ENCODE results near the gene C2orf78. TPM values are rescaled to one million over a fixed set of nuclear protein-coding genes. Genes with fewer than 3 reads are reported as not detected.

Gene C2orf78
- total and polyA plus RNA-seq, 9 of the 15 experiments (the other 6 are each of a cell fraction or from before 2014, with no cell fraction given): 0.04 to 0.28 (median 0.20) TPM

- TF ChIP-seq, protein P1, sequence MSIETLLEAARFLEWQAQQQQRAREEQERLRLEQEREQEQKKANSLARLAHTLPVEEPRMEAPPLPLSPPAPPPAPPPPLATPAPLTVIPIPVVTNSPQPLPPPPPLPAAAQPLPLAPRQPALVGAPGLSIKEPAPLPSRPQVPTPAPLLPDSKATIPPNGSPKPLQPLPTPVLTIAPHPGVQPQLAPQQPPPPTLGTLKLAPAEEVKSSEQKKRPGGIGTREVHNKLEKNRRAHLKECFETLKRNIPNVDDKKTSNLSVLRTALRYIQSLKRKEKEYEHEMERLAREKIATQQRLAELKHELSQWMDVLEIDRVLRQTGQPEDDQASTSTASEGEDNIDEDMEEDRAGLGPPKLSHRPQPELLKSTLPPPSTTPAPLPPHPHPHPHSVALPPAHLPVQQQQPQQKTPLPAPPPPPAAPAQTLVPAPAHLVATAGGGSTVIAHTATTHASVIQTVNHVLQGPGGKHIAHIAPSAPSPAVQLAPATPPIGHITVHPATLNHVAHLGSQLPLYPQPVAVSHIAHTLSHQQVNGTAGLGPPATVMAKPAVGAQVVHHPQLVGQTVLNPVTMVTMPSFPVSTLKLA (conservative IDR thresholded peaks at IDR 0.05): peak; percentile 44 to 81; a peak in 2 of 4 replicates
- TF ChIP-seq ZBTB40 (IDR thresholded peaks at IDR 0.05) (peak; percentile 94), ZBTB40 (CRISPR knock-in tag; IDR thresholded peaks at IDR 0.05) (no peak), ZNF444 (CRISPR knock-in tag; IDR thresholded peaks at IDR 0.05) (no peak), TBL1XR1 (IDR thresholded peaks at IDR 0.05; ENCODE audit: low read length in 2 of 2) (no peak), KDM2B (CRISPR knock-in tag; IDR thresholded peaks at IDR 0.05) (no peak), TCF3 (CRISPR knock-in tag; IDR thresholded peaks at IDR 0.05) (0 out of 2 replicates have a peak, but pooled peaks have one; percentile 12), CEBPG (CRISPR knock-in tag; IDR thresholded peaks at IDR 0.05) (no peak), CEBPG (tag; conservative IDR thresholded peaks at IDR 0.05 in 1 of 2, IDR thresholded peaks at IDR 0.05 in 1 of 2) (peak; percentile 14 to 43; a peak in 1 of 4 replicates), ZNF668 (CRISPR knock-in tag; IDR thresholded peaks at IDR 0.05) (no peak), SAP30 (IDR thresholded peaks at IDR 0.05; ENCODE audit: borderline replicate concordance, insufficient read depth, low read depth, low read length, poor library complexity, severe bottlenecking) (peak; percentile 81), STAG1 (CRISPR knock-in tag; IDR thresholded peaks at IDR 0.05; ENCODE audit: borderline replicate concordance) (no peak), BACH1 (tag; IDR thresholded peaks at IDR 0.05) (peak; percentile 12; the same call in 1 of the 2 replicates), ZNF217 (CRISPR knock-in tag; IDR thresholded peaks at IDR 0.05) (no peak)
Measured at GRCh38 chr2:73828818-73829570, 45.0 kb downstream of the C2orf78 start, which contains the start of gene STAMBP (continued).
